B cell (primary cell): ENCODE results near the gene GJB2. TPM values are rescaled to one million over a fixed set of nuclear protein-coding genes. Genes with fewer than 3 reads are reported as not detected.

ENCODE experiments used
- ATAC-seq: fragments of 200-7000 bp; cut with Tn5 transposase; one replicate; pipeline ENCODE4 v1.10.0; 2021; ENCODE audit warnings: low read depth, mild to moderate bottlenecking, moderate number of reproducible peaks, moderate library complexity
- CTCF ChIA-PET: fragments of 350-600 bp; sonication (Branson Sonifier 250); formaldehyde crosslinking; loops from one replicate; lab custom pipeline; 2021; ENCODE audit warnings: antibody characterized with exemption, inconsistent platforms; lab: Charles Lee
- POLR2A ChIA-PET: fragments of 350-600 bp; sonication (Branson Sonifier 250); formaldehyde crosslinking; loops from one replicate; lab custom pipeline; 2021; ENCODE audit warnings: antibody characterized with exemption; lab: Charles Lee
- DNase-seq: peaks from one replicate; pipeline ENCODE4 v3.0.0; 2013
- H2AFZ ChIP-seq: 2 replicates; pipeline ENCODE4 v1.6.1; 2012; ENCODE audit warnings: mild to moderate bottlenecking, low read depth, low read length; ENCODE audit not compliant: insufficient read depth, poor library complexity, severe bottlenecking
- H3K27ac ChIP-seq, 2 donors: 1 replicate in 1 of 2; 2 replicates in 1 of 2; pipeline ENCODE4 v1.5.1; 2012 to 2013; ENCODE audit warnings: low read length in 2 of 2, mild to moderate bottlenecking in 2 of 2, moderate library complexity in 1 of 2
- H3K27me3 ChIP-seq, 4 experiments: fragments of 200-600 bp in 1 of 4; sonication (generic) in 1 of 4; replicated peaks in 1 of 4; 1 replicate in 2 of 4; 2 replicates in 2 of 4; pipeline versions ENCODE4 v1.6.1 to v1.7.0; 2013 to 2016; ENCODE audit warnings: low read length in 3 of 4, mild to moderate bottlenecking in 2 of 4, mixed read lengths in 1 of 4, moderate library complexity in 1 of 4; ENCODE audit not compliant: insufficient read depth in 4 of 4, control insufficient read depth in 3 of 4; ENCODE audit errors: control extremely low read depth in 1 of 4
- H3K36me3 ChIP-seq, 2 experiments: replicated peaks in 1 of 2; 1 replicate in 1 of 2; 2 replicates in 1 of 2; pipeline versions ENCODE4 v1.6.1 to v1.7.1; 2013; ENCODE audit warnings: low read length in 1 of 2; ENCODE audit not compliant: insufficient read depth in 2 of 2, control insufficient read depth in 1 of 2; ENCODE audit errors: control extremely low read depth in 1 of 2, extremely low read depth in 1 of 2
- H3K4me1 ChIP-seq, 2 donors: fragments of 200-600 bp in 1 of 2; sonication (generic) in 1 of 2; 1 replicate in 1 of 2; 2 replicates in 1 of 2; pipeline versions ENCODE4 v1.5.1 to v1.6.1; 2013 to 2017; ENCODE audit warnings: low read length in 2 of 2; ENCODE audit not compliant: control insufficient read depth in 2 of 2, insufficient read depth in 2 of 2
- H3K4me2 ChIP-seq: replicated peaks from 2 replicates; pipeline ENCODE3; 2012; ENCODE audit warnings: mild to moderate bottlenecking, low read depth, low read length; ENCODE audit not compliant: poor library complexity, severe bottlenecking
- H3K4me3 ChIP-seq, 5 experiments: fragments of 200-600 bp in 1 of 5; sonication (generic) in 1 of 5; 1 replicate in 3 of 5; 2 replicates in 2 of 5; pipeline versions ENCODE4 v1.5.1 to v1.7.0; 2011 to 2016; ENCODE audit warnings: low read length in 4 of 5, mild to moderate bottlenecking in 4 of 5, low read depth in 2 of 5, control low read depth in 1 of 5, moderate library complexity in 1 of 5; ENCODE audit not compliant: insufficient read depth in 1 of 5; ENCODE audit errors: control extremely low read depth in 1 of 5, extremely low read depth in 1 of 5
- H3K79me2 ChIP-seq: fragments of 200-600 bp; sonication (generic); one replicate; pipeline ENCODE4 v1.6.0; 2016; ENCODE audit warnings: low read length; ENCODE audit not compliant: control insufficient read depth, insufficient read depth
- H3K9ac ChIP-seq: fragments of 200-600 bp; sonication (generic); 2 replicates; pipeline ENCODE4 v1.6.1; 2017; ENCODE audit warnings: mild to moderate bottlenecking, low read length, moderate library complexity
- H3K9me3 ChIP-seq, 3 donors: one replicate each; pipeline versions ENCODE4 v1.6.1 to v1.7.1; 2013; ENCODE audit warnings: low read length in 2 of 3; ENCODE audit not compliant: control insufficient read depth in 2 of 3, insufficient read depth in 1 of 3; ENCODE audit errors: control extremely low read depth in 1 of 3
- H4K20me1 ChIP-seq: 2 replicates; pipeline ENCODE4 v1.6.0; 2012; ENCODE audit warnings: mild to moderate bottlenecking, low read length; ENCODE audit not compliant: insufficient read depth, control insufficient read depth, poor library complexity, severe bottlenecking
- H3K27ac Mint-ChIP-seq: one replicate; pipeline ENCODE4 v1.8.0; 2021; ENCODE audit warnings: mixed read lengths
- H3K27me3 Mint-ChIP-seq: one replicate; pipeline ENCODE4 v1.8.0; 2021; ENCODE audit warnings: mixed read lengths
- H3K4me1 Mint-ChIP-seq: one replicate; pipeline ENCODE4 v1.8.0; 2021; ENCODE audit warnings: mixed read lengths
- H3K4me3 Mint-ChIP-seq: one replicate; pipeline ENCODE4 v1.8.0; 2021; ENCODE audit warnings: mixed read lengths
- H3K9me3 Mint-ChIP-seq: one replicate; pipeline ENCODE4 v1.8.0; 2022; ENCODE audit warnings: mixed read lengths; ENCODE audit not compliant: insufficient read depth
- CTCF ChIP-seq: fragments of 200-600 bp; IDR thresholded peaks from one replicate; pipeline ENCODE4 v1.8.0; 2022; ENCODE audit warnings: antibody characterized with exemption, mild to moderate bottlenecking
- EZH2 ChIP-seq: IDR thresholded peaks from 2 replicates; pipeline ENCODE4 v1.6.1; 2012; ENCODE audit warnings: borderline replicate concordance, low read depth, mild to moderate bottlenecking, moderate library complexity, low read length; ENCODE audit not compliant: insufficient read depth, poor library complexity, severe bottlenecking
- WGBS: methylation state at CpG from one replicate; pipeline ENCODE4 v1.1.5; 2013; ENCODE audit warnings: missing lambda C conversion rate; ENCODE audit not compliant: insufficient coverage; 5-methylcytosine and 5-hydroxymethylcytosine counted together
- intact Hi-C: fragments of 100-400 bp; cut with micrococcal nuclease; formaldehyde crosslinking; loops from one replicate; pipeline ENCODE4 v1.10.0; 2022
- polyA plus RNA-seq: library from polyadenylated mRNA; depleted of rRNA; stranded (reverse); fragments of >200 nt; gene quantifications from 2 replicates; pipeline ENCODE4 v1.2.3, GENCODE V29; 2012
- total RNA-seq, 2 donors: library from RNA; stranded (reverse); fragments of 120-200 nt in 1 of 2; gene quantifications; 1 replicate in 1 of 2; 2 replicates in 1 of 2; pipeline versions ENCODE4 v1.2.3 to v1.2.4, GENCODE V29; 2013 to 2022

The GJB2 gene
- total and polyA plus RNA-seq, 2 donors (not counting 1 experiment from before 2014, with no cell fraction given), result not detected

GRCh38 chr13:20151612-20152011 is 41.1 kb downstream of the GJB2 start:
- peaks cover 3% of the 10 kb centered on the region for H3K79me2 ChIP-seq
- ChIA-PET POLR2A (no interaction called here), CTCF (no interaction called here)
- H4K20me1 ChIP-seq, result peaks cover 6% of the 10 kb centered on the region
- H3K4me1 Mint-ChIP-seq, result no peaks in the 10 kb centered on the region
- intact Hi-C loops, result no loop called here
- H3K27me3 ChIP-seq, result peaks cover 0 to 4% (median 2%) of the 10 kb centered on the region in 4 experiments
- H3K4me1 ChIP-seq, result no peaks in the 10 kb centered on the region
- no peak overlapping the region for H3K4me3 Mint-ChIP-seq
- H3K27ac ChIP-seq, result no peak overlapping the region
- no peak overlapping the region for H3K4me3 ChIP-seq
- no peaks in the 10 kb centered on the region for H3K9me3 Mint-ChIP-seq
- no peak for DNase-seq
- H3K27me3 Mint-ChIP-seq, result peaks cover 39% of the 10 kb centered on the region
- H3K9ac ChIP-seq, result no peak overlapping the region
- no peak for ATAC-seq
- WGBS, result 86% methylated on average over 11 of the region's 11 CpGs
- H2AFZ ChIP-seq, result no peak overlapping the region
- no peak overlapping the region for H3K27ac Mint-ChIP-seq
- H3K4me2 ChIP-seq, result no peak overlapping the region
- no peaks in the 10 kb centered on the region for H3K9me3 ChIP-seq
- no peak for TF ChIP-seq CTCF
- TF ChIP-seq EZH2, result no peak
- no peaks in the 10 kb centered on the region for H3K36me3 ChIP-seq

- Mint-ChIP-seq H3K9me3 (no peaks in the 10 kb centered on the region), H3K4me1 (no peaks in the 10 kb centered on the region), H3K27me3 (peaks cover 39% of the 10 kb centered on the region), H3K4me3 (no peak overlapping the region), H3K27ac (no peak overlapping the region)
- Histone ChIP-seq H3K36me3 (no peaks in the 10 kb centered on the region), H3K9ac (no peak overlapping the region), H3K27me3 (peaks cover 0 to 4% (median 2%) of the 10 kb centered on the region in 4 experiments), H3K27ac (no peak overlapping the region), H3K4me1 (no peaks in the 10 kb centered on the region), H3K79me2 (peaks cover 3% of the 10 kb centered on the region), H3K4me3 (no peak overlapping the region), H3K9me3 (no peaks in the 10 kb centered on the region), H2AFZ (no peak overlapping the region), H4K20me1 (peaks cover 6% of the 10 kb centered on the region), H3K4me2 (no peak overlapping the region)
- intact Hi-C loops, result no loop called here
- no peak for TF ChIP-seq EZH2
- no peak for TF ChIP-seq CTCF
- ChIA-PET CTCF (no interaction called here), POLR2A (no interaction called here)
- no peak for ATAC-seq
- WGBS, result 75% methylated on average over 6 of the region's 6 CpGs
- no peak for DNase-seq
Observed at GRCh38 chr13:20151016-20151415, 41.7 kb downstream of the GJB2 start.
